ENCODE measurements around the gene SPAG17.

SPAG17 gene

GRCh38 chr1:118185084-118185832 lies at the start of gene SPAG17:
Gene SPAG17, minus strand, starts transcription at chr1:118185228. Its CDS starts 71 bp downstream, at chr1:118185157.
- DNase-seq: no peak

- DNase-seq: no peak
These were observed 40.4 kb upstream of the SPAG17 start for GRCh38 chr1:118225471-118225870.

- no peak for DNase-seq
These were observed 38.4 kb upstream of the SPAG17 start for GRCh38 chr1:118223426-118223825.

GRCh38 chr1:118219438-118219837 lies 34.4 kb upstream of the SPAG17 start:
- no peak for DNase-seq

GRCh38 chr1:118217141-118217838 lies 32.3 kb upstream of the SPAG17 start:
- DNase-seq: no peak

- DNase-seq: no peak
These were observed 29.8 kb upstream of the SPAG17 start for GRCh38 chr1:118214866-118215265.

DNA sequence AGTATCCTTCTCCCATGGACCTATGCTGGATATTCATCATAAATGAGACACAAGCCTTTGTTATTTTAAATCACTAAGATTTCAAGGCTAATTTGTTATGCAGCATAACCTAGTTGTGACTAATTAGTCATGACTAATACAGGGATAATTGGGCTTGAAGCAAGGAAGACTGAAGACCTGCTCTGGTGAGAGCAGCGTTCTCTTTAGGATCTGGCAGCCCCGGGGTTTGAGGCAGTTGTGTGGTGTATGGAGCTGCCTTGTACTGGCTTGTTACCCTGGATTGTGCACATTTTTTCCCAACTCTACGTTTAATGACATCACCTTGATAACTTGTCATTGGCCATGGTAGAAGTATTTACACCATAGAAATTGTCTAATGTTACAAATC lies 25.7 kb upstream of the SPAG17 start:
- no peak for DNase-seq

- no peak for DNase-seq
These were observed 25.2 kb upstream of the SPAG17 start for GRCh38 chr1:118210051-118210722.

DNA sequence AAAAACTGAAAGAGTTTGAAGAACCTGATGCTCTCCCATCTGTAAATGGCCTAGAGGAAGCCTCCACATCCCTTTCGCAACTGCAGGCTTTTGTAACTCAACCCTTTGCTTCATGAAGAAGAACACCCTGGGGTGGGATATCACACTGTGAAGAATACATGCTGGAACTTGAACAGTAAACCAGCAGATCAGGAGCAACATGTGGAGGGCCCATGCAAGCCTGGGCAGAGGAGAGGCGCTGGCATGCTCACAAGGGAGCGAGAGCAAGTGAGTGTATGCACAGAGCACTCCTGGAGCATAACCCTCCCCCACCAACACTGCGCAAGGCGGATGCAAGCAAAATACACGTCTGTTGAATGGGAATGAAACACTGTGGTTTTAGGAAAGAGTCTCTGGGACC lies 24.6 kb upstream of the SPAG17 start:
- DNase-seq: no peak

DNA sequence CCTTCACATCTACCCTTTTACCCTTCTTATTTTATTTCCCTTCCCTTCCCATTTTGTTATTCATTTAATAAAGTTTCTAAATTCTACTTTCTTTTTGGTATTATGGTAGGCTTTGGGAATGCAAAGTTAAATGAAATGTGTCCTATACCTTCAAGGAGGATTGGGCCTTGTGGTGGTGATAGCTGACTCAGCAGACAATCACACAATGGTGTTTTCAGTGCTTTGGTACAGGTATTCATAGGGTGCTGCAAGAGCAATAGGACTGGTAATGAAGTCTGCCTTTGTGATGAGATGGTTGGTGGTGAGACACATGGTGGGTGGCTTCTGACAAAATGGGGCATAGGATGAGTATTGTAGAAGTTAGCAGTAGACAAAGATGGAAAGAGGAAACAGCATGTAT lies 21.9 kb upstream of the SPAG17 start:
- no peak for DNase-seq

GRCh38 chr1:118204648-118205047 lies 19.6 kb upstream of the SPAG17 start:
- DNase-seq: no peak

DNA sequence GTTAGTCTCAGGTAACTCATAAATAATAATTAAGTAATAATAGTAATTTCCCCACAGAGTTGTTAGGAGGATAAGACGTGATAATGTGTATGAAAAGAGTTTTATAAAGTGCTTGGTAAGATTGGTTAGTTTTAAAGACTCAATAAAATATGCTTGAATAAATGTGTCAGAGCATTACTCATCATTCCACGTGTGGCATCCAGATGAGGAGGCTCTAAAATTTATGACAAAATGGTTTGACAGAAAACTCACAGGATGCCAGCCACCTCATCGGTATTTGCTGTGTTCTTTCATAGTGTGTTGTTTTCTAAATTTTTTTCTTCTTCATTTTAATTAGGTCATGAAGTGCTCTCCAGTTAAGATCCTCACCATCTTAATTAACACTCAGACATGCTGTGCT lies 19.1 kb upstream of the SPAG17 start:
- DNase-seq: no peak

DNA sequence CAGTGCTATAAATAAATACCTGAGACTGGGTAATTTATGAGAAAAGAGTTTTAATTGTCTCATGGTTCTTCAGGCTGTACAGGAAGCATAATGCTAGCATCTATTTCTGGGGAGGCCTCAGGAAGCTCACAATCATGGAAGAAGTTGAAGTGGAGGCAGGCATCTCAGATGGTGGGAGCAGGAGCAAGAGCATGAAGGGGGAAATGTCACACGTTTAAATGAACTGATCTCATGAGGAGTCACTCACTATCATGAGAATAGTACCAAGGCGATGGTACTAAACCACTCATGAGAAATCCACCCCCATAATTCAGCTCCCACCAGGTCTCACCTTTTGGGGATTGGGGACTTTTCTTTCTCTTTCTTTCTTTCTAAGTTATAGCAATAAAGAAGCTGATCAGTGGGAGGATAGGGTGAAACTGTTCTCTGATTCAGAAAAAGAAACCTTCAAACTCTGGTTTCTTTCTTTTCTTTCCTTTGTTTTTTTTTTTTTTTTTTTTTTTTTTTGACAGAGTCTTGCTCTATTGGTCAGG lies 17.1 kb upstream of the SPAG17 start:
- no peak for DNase-seq

DNA sequence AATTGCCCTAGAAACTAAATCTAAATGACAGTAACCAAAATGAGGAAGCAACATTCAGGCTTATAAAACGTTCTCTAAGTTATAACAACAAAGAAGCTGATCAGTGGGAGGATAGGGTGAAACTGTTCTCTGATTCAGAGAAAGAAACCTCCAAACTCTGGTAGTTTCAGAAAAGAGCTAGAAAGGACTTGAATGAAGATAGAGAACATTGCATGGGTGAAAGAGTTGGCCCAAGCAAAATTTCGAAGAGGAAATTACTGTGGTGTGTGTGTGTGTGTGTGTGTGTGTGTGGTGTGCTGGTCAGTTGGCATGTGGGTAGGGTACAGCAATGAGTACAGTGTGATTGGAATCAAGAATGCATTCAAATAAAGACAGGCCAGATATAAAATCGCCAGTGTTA lies 16.5 kb upstream of the SPAG17 start:
- DNase-seq: no peak

DNA sequence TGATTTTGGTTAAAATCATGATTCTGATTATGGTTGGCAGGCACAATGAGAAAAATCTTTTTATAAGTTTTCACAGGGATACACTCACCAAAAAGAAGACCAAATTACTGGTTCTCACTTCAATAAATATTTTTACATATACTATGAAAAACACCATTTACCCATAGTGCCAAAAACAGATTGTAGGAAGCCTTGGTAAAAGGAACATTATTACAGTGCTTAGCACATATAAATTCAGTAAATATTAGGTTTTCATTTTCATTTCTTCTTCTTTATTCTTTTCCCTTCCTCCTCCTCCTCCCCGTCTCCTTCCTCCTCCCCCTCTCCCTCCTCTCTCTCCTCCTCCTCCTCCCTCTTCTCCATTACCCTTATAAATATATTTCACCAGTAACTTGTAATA lies 15.8 kb upstream of the SPAG17 start:
- DNase-seq: no peak

DNA sequence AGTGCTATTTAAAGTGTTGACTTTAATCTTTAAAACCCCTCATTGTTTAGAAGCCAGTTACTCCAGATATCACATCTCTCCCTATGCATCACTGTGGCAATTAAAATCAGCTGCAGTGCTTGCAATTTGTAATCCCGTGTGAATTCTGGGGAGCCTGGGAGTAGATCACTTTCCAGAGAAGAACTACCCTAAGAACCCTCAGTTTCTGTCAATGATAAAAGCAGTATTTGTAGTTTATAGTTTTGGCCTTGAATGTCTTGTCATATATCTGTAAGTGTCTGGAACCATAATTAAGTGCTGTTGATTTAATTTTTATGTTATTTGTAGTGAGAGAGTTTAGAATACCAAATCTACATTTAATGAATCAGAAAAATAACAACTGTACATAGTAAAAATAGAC lies 5.5 kb upstream of the SPAG17 start:
- DNase-seq: no peak

DNA sequence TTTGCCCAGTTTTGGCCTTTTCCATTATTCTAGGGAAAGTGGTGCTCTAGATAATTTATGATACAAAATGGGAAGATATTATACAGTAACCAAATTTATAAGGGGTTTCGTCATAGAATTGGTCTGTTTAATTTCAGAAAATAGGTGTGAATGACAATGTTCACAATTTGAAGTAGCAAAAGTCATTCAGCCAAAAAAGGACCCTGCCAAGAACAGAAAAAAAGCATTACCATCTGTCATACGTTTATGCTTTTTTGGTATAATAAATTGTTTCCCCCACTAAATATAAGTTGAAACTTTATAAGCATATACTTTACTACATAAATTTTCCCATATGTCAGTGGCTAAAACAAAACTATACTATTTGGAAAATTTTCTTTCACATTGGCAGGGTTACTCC lies 4.5 kb upstream of the SPAG17 start:
- DNase-seq: no peak

GRCh38 chr1:118188411-118188810 lies 3.4 kb upstream of the SPAG17 start:
- DNase-seq: no peak

DNA sequence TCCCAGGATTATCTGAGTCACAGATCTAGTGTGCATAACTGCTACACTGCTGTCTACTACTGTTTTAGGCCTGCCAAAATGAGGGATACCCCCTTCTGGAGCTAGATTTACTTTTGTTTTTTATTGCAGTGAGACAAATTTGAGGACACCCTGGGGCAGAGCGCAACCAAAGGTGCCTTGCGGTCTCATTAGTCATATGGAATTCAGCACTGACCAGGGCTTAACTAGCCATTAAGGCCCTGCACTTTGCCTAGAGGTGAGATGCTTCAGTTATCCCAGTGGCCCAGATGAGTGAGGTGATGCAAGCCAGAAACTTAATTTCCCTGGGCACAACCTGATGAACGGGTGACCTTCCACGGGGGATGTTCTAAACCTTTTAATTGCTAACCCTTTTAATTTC lies 998 bp upstream of the SPAG17 start:
- no peak for DNase-seq

DNA sequence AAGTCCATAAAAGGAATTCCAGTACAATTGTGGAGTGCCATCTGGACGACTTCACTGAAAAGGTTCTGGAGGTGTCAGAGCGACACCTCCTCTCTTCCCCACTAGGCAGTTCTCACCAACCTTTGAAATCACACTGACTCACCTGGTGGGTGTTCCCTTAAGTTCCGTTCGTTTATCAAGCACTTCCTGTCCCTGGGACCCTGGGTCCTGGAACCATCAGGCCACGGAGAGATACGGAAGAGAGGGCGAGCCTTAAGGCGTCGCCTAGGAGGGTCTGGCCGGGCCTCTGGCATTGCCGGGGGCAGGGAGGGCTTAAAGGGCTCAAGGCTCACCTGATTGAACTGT lies 317 bp downstream of the SPAG17 start:
- DNase-seq: no peak

DNA sequence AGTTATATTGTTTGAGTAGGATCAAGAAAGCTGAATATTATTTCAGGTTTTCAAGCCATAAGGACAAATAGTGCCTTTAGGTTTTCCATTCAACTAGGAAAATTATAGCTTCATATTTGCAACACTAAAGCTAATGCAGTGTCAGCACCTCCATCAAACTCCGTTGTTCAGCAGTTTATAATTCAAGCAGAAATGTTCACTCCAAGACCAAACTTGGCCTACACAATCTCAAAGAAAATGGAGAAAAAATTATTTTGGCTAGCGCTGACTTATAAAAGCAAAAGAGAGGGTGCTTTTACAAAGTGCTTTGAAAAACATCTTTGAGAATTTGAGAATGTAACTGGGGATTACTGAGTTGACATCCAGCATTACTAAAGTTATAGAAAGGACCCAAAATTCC lies 1.4 kb downstream of the SPAG17 start:
- no peak for DNase-seq

DNA sequence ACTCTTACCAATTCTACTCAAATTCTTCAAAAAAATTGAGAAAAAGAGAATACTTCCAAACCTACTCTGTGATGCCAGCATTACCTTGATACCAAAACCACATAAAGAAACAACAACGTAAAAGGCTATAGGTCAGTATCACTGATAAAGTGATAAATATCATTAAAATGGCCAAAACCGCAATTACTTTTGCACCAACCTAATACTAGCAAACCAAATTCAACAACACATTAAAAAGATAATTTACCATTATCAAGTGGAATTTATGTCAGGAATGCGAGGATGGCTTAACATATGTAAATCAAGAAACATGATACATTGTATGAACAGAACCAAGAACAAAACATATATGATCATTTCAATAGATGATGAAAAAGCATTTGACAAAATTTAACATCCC lies 7.0 kb downstream of the SPAG17 start:
- no peak for DNase-seq

- DNase-seq: no peak
These were observed 16.0 kb downstream of the SPAG17 start for GRCh38 chr1:118169016-118169415.

- DNase-seq: no peak
These were observed 24.2 kb downstream of the SPAG17 start for GRCh38 chr1:118160806-118161205.
